Smooth muscle cell of the brain vasculature (primary cell): ENCODE measurements around the gene BRSK2.
"Not testable (repeated sequence)": the region's sequence is repeated elsewhere in the genome, so short reads cannot be mapped to it uniquely, and the experiment has no call there.

ENCODE experiments used
- DNase-seq: peaks from one replicate; pipeline ENCODE4 v3.0.0-alpha.2; 2012; ENCODE audit warnings: low read depth, low spot score

BRSK2 gene

DNA sequence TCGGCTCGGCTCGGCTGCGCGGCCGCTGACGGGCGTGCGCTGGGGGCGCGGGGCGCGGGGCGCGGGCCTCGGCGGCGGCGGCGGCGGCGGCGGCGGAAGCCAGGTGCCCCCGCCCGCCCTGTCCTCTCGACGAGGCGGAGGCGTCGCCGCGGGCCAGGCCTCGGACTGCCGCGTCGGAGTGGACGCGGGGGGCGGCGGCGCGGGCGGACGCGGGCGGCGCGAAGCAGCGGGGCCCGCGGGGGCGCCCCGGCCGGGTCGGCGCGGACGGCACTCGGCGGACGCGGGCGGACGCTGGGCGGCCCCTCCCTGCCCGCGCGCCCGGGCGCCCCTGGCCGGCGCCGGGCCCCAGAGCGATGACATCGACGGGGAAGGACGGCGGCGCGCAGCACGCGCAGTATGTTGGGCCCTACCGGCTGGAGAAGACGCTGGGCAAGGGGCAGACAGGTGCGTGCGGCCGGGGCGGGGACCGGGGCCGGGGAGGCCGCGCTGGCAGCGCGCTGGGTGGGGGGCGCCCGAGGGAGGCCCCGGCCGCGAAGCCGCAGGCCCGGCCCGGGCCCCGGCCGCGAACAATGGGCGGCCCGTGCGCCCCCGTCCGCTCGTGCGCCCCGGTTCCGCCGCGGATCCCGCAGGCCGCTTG, at the start of gene BRSK2:
Gene BRSK2 (plus strand): TSS at position 3 of the 637 bp plus-strand sequence. CDS start 351 bp downstream, at position 354.
- no peak for DNase-seq

- DNase-seq = no peak
These were observed 49.6 kb upstream of the BRSK2 start for GRCh38 chr11:1340111-1340510.

DNA sequence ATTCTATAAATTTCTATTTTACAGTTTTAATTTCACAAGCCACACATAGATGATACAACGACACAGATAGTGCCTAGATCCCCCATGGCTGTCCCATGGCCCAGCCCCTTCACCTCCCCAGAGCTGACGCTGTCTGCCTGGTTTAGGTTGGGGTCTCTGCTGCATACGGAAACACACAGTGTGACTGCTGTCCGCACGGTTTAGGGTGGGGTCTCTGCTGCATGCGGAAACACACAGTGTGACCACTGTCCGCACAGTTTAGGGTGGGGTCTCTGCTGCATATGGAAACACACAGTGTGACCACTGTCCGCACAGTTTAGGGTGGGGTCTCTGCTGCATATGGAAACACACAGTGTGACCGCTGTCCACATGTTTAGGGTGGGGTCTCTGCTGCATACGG, 48.5 kb upstream of the BRSK2 start:
- DNase-seq = not testable (repeated sequence)

- DNase-seq = no peak
These were observed 47.7 kb upstream of the BRSK2 start for GRCh38 chr11:1341928-1342524.

- DNase-seq = no peak
These were observed 46.8 kb upstream of the BRSK2 start for GRCh38 chr11:1342946-1343345.

DNA sequence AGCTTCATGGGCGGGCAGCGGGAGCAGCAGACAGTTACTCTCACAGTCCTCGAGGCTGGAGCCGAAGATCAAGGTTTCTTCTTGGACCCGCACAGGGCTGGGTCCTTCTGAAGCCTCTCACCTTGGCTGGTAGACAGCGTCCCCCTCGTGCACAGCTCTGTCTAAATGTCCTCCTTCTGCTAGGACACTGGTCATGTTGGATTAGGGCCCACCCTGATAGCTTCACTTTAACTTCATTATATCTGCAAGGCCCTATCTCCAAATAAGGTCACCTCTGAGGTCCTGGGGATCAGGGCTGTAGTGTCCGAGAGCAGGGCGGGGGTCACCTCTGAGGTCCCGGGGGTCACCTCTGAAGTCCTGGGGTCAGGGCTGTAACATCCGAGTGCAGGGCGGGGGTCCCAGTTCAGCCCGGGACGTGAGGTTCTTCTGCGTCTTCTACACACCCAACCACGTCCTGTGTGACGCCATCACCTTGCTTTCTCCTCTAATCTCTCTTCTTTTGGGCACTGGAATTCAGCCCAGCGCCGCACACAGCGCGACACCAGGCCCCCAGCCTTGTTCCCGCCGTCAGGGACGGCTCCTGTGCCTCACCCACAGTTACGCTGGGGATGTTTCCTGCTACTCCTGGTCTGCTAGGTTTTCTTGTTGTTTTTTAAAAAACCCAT, 46.2 kb upstream of the BRSK2 start:
- DNase-seq = no peak

GRCh38 chr11:1344056-1344635, 45.6 kb upstream of the BRSK2 start:
- no peak for DNase-seq

DNA sequence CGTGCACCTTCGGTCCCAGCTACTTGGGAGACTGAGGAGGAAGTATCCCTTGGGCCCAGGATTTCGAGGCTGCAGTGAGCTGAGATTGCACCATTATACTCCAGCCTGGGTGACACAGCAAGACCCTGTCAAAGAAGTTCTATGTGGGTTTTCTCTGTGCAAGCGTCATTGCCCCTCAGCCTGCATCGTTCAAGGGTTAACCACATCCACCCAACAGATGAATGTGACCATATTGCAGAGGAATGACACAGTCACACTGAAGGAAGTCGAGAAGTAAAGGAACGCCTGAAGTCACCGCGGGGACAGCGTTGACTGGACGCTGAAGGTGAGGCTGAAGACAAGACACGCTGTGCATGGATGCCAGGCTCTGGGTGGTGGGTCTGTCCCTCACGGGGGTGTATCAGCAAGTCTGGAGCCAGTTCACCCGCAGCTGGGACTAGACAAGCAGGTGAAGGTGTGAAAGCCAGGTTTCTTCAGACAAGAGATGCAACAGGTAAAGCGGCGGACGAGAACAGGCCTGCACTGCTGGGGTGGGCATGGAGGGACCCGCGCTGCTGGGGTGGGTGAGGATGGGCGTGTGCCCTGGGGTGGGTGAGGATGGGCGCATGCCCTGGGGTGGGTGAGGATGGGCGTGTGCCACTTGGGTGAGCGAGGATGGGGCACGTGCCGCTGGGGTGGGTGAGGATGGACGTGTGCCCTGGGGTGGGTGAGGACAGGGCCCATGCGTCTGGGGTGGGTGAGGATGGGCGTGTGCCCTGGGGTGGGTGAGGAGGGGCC, 43.8 kb upstream of the BRSK2 start:
- no peak for DNase-seq

DNA sequence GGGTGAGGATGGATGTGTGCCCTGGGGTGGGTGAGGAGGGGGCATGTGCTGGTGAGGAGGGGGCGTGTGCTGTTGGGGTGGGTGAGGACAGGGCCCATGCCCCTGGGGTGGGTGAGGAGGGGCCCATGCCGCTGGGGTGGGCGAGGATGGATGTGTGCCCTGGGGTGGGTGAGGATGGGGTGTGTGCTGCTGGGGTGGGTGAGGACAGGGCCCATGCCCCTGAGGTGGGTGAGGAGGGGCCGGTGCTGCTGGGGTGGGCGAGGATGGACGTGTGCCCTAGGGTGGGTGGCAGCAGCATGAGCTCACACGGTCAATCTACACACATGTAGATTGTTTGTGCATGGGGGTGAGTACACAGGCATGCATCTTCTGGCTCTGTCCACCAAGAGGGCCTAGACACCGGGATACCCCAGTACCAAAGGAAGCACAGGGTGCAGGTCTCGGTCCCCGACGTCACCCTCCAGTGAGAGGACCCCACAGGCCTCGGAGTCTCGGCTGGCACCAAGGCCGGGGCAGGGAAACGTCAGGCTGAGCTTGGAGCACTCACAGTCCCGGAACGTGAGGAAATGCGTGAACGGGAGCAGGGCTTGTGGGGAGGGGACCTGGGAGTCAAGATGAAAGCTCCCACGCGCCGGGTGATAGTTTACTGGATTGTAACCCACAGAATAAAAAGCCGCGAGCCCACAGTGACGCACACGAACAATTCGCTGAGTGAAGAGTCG, 42.9 kb upstream of the BRSK2 start:
- no peak for DNase-seq

- not testable (repeated sequence) for DNase-seq
These were observed 42.2 kb upstream of the BRSK2 start for GRCh38 chr11:1347411-1347999.

DNA sequence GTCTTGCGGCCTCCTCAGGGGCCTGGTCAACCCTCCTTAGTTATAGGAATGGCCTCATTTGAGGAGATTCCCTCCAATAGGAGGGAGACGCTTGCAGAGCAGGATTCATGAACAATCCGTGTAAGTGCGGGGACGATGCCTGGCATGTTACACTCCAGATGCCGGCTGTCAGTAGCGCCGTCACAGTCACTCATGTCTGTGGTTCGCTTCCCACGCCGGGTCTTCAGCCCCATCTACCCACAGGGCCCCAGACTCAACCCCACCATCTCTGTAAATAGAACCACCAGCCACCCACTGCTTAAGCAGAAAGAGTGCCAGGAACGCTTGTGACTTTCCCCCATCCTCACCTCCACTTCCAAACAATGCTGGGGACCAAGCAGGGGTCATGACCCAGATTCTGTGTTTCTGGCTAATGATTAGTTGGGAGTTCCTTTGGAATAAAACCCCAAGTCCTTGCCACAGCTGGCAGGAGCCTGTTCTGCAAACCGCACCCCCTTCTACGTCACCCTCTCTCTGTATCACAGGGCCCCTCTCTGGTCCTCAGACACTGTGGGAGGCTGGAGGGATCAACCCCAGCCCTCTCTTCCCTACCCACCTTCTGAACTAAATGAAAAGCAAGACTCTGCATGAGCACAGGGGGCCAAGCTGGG, 41.5 kb upstream of the BRSK2 start:
- no peak for DNase-seq

DNA sequence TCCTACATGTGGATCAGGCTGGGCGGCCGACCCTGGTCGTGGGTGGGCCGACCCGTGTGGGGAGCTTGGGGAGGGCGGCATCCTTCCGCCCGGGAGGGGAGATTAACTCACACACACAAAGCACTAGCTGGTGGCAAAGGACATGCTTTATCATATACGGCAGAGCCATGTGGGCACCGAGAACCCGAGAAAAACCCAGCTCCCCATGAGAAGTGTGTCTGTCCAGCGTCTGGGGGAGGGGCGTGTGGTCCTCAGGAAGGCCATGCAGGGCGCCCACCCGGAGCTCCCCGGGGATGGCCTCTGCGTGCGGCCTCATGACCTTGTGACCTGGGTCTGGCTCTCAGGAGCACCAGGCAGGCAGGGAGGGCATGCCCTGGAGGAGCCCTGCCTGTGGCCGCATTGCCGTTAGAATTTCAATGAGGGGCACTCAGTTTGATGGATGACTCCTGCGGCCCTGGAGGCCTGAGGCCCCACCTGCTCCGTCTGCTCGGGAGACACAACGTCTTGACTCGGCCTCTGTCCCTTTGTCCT, 40.9 kb upstream of the BRSK2 start:
- no peak for DNase-seq

DNA sequence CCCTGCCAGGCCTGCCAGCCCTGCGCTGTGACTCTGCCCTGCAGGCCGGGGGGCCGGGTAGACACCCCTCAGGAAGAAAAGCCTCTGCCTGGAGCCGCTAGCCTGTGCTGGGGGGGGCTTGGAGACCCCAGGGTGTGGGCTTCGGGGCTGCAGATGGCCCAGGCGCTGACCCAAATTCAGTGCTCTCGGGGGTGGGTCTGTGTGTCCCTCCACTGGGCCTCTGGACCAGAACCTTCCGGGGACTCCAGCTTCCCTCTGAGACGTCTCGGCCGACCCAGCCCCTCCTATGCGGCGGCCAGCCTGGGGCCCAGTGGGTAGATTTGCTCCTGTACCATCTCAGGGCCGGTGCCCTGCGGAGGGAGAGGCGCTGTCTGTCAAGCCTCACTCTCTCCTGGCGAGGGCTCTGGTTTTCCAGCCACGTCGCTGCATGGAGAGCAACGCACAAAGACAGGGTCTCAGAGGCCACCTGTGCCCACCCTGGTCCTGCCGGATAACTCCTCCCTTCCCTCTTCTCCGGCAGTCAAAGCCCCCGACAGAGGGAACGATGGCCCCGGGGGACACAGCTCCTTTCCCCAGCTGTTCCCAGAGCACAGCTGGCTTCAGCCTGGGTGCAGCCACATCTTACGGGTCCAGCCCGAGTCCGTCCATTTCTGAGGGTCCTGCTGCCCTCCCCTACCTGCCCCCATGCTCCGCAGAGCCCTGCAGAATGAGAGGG, 40.2 kb upstream of the BRSK2 start:
- DNase-seq = no peak

DNA sequence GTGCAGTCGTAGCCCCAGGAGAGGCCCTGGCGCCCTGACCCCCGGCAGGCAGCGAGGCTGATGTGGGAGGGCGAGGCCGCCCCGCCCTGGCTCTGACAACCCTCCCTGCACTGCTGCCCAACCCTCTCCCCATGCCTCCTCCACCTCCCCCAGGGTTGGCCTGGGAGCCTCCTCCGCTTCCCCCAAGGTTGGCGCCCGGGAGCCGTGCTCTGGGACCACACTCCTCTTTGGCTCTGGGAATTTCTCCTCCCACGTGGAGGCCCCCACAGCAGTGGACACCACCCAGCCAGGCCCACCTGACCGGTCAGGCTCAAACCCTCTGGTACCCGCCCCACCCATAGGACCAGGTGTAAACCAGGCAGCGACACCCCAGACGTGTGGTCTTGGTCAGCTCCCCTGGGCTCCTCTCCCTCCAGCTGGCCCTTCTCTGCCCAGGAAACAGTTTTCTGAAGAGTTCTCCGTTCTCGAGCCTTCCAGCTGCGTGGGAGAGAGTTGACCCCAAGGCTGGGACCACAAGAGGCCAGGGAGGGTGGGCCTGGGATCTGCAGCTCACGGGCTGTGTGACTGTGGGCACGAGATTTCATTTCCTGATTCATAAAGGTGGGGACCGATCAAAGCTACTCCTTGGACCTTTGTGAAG, 39.5 kb upstream of the BRSK2 start:
- DNase-seq = no peak

- DNase-seq = no peak
These were observed 38.3 kb upstream of the BRSK2 start for GRCh38 chr11:1351278-1351937.

DNA sequence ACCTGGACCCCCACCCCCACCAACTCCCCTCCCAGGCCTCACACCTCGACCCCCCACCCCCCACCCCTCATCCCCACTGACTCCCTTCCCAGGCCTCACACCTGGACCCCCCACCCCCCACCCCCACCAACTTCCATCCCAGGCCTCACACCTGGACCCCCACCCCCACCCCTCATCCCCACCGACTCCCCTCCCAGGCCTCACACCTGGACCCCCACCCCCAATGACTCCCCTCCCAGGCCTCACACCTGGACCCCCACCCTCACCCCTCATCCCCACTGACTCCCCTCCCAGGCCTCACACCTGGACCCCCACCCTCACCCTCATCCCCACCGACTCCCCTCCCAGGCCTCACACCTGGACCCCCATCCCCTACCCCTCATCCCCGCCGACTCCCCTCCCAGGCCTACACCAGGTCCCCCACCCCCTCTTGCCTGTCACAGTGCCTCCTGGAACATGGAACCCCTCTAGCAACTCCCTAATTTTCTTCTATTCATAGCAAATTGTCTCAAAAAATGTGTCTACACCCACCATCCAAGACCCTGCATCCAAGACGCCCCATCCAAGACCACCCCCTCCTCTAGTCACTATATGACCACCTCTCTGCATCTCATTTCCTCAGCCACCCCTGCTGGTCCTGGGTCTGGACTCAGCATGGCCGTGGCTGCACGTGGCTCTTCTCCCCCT, 36.9 kb upstream of the BRSK2 start:
- no peak for DNase-seq

GRCh38 chr11:1353383-1354124, 36.2 kb upstream of the BRSK2 start:
- DNase-seq = no peak
